GM12891 (cell line): ENCODE results near the gene GRIA1.

Experiments
- PAX5 ChIP-seq: IDR thresholded peaks from 2 replicates; pipeline ENCODE4 v1.6.1; 2011; ENCODE audit warnings: low read length, moderate library complexity, mild to moderate bottlenecking; ENCODE audit not compliant: insufficient read depth, severe bottlenecking
- POLR2A ChIP-seq: IDR thresholded peaks from 2 replicates; pipeline ENCODE4 v1.6.1; 2011; ENCODE audit warnings: low read depth, low read length, control low read depth
- POLR2AphosphoS5 ChIP-seq: IDR thresholded peaks from 2 replicates; pipeline ENCODE4 v1.6.1; 2011; ENCODE audit warnings: low read depth, low read length, control low read depth
- SPI1 ChIP-seq: IDR thresholded peaks from 2 replicates; pipeline ENCODE4 v1.6.1; 2011; ENCODE audit warnings: low read depth, low read length, control low read depth
- TAF1 ChIP-seq: IDR thresholded peaks from 2 replicates; pipeline ENCODE4 v1.6.1; 2011; ENCODE audit warnings: low read depth, low read length, control low read depth

DNA sequence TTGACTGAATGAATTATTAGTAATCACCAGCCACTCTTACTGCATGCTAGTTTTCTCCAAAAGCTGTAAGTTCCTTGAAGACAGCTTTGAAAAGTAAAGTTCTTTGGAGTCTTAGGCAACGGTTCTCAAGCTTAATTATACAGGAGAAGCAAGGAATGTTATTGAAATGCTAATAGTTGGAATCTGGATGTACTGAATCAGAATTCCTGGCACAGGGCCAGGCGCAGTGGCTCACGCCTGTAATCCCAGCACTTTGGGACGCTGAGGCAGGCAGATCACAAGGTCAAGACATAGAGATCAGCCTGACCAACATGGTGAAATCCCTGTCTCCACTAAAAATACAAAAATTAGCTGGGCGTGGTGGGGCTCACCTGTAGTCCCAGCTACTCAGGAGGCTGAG, 33.4 kb downstream of the GRIA1 start:
- TF ChIP-seq POLR2A (no peak), POLR2AphosphoS5 (no peak), TAF1 (no peak), SPI1 (no peak), PAX5 (no peak)
